Upper lobe of left lung (tissue), 4 donors: Measurements from ENCODE around the gene TRMT61A.
"Not testable (repeated sequence)": the region's sequence is repeated elsewhere in the genome, so short reads cannot be mapped to it uniquely, and the experiment has no call there.

Experiments
- CTCF ChIP-seq, 6 experiments: fragments of 450-650 bp in 4 of 6; fragments of 200-600 bp in 2 of 6; sonication (generic) in 2 of 6; IDR thresholded peaks; one replicate each; pipeline ENCODE4 v1.5.1; 2016 to 2019; ENCODE audit warnings: antibody characterized with exemption in 6 of 6
- POLR2AphosphoS5 ChIP-seq, 2 donors: sonication (generic); formaldehyde crosslinking; IDR thresholded peaks; one replicate each; pipeline ENCODE4 v1.5.1; 2017; ENCODE audit warnings: antibody characterized with exemption in 2 of 2

GRCh38 chr14:103512180-103512579 is 16.8 kb upstream of the TRMT61A start:
- TF ChIP-seq CTCF, POLR2AphosphoS5 (IDR thresholded peaks at IDR 0.05): not testable (repeated sequence)
